ENCODE data around the gene MACROD2.

Gene MACROD2

DNA sequence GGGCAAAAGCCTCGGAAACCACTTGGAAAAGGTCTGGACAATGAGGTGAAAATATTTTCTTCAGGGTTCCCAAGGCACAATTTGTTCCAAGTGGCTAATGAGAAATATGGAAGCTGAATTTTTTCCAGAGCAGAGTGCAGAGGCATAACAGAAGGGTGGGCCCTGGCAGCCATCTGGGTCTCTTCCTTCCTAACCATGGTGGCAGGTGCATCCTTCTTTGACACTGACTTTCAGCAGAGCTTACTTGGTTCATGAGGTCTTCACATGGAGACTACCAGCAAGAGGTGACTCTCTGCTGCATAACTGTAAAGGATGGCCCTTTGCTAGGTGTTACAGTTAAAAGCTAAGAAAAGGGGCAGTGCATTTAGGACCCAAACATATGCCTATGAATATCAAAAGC, 2055.1 kb downstream of the MACROD2 start:
- no peak for DNase-seq (ENCODE audit: low read depth, low spot score)

- no peak for DNase-seq (ENCODE audit: low read depth, low spot score)
Measured at GRCh38 chr20:16051968-16052367, 2056.7 kb downstream of the MACROD2 start.

- DNase-seq (ENCODE audit: low read depth, low spot score) = no peak
Measured at GRCh38 chr20:16052456-16052855, 2057.1 kb downstream of the MACROD2 start.

GRCh38 chr20:16054985-16055384, 2059.7 kb downstream of the MACROD2 start:
- DNase-seq (ENCODE audit: low read depth, low spot score) = no peak

GRCh38 chr20:16057651-16058050, 2062.3 kb downstream of the MACROD2 start:
- no peak for DNase-seq (ENCODE audit: low read depth, low spot score)

GRCh38 chr20:16058268-16058667, 2063.0 kb downstream of the MACROD2 start:
- DNase-seq (ENCODE audit: low read depth, low spot score) = no peak

- no peak for DNase-seq (ENCODE audit: low read depth, low spot score)
Measured at GRCh38 chr20:16059841-16060240, 2064.5 kb downstream of the MACROD2 start.

GRCh38 chr20:16061351-16061750, 2066.0 kb downstream of the MACROD2 start:
- no peak for DNase-seq (ENCODE audit: low read depth, low spot score)

DNA sequence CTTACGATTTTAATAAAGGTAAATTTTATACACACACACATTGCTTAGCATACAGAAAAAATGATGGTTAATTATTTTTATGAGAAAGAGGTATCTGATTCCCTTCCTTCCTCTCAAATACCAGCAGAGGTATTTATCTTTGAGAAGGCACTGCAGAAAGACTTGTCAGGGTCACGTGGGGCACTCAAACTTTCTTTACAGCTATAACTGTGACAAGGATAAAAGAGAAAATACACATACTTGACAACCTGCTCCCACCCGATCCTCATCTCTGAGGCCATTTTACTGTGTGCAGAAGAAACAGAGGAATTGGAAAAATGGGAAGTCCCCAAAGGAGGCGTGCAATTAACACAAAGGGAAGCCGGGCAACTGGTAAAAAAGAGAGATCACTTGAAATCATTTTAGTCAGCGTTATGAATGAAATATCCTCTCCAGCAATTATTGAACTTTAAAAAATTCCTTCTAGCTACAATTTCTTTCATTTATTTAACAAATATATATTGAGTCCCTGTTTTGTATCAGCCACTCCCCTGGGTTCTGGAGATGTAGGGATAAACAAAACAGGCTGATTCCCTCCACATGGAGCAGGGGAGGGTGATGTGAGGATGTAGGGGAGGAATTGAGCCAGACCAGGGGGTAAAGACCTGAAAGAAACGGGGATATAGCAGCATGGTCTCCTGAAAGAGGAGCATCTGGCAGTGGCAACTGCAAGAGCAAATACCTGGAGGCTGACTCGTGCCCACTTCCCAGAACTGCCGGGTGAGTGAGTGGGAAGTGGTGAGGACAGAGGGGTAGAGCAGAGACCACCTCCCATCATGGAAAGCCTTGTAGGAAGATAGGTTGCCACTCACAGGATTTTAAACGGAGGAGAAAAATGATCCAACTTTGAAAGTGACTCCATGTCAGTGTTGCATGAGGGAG, 2067.6 kb downstream of the MACROD2 start:
- DNase-seq (ENCODE audit: low read depth, low spot score) = no peak

DNA sequence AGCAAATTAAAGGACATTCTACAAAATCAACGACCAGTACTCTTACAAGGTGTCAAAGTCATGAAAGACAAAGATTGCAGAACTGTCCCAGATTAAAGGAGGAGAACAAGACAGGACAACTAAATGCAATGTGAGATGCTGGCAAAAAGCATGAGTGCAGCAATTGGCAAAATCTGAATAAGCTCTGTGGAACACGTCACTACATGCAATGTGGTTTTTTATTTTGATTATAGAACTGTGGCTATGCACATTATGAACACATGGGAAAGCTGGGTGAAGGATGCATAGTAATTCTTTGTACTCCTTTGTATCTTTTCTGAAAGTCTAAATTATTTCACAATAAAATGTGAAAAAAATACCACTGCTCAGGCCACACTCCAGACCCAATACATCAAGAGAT, 2068.6 kb downstream of the MACROD2 start:
- no peak for DNase-seq (ENCODE audit: low read depth, low spot score)

- no peak for DNase-seq (ENCODE audit: low read depth, low spot score)
Measured at GRCh38 chr20:16064989-16065707, 2069.8 kb downstream of the MACROD2 start.

GRCh38 chr20:16066571-16066970, 2071.3 kb downstream of the MACROD2 start:
- no peak for DNase-seq (ENCODE audit: low read depth, low spot score)

GRCh38 chr20:16069389-16070010, 2074.2 kb downstream of the MACROD2 start:
- no peak for DNase-seq (ENCODE audit: low read depth, low spot score)

- DNase-seq (ENCODE audit: low read depth, low spot score) = no peak
Measured at GRCh38 chr20:16072220-16072619, 2076.9 kb downstream of the MACROD2 start.

DNA sequence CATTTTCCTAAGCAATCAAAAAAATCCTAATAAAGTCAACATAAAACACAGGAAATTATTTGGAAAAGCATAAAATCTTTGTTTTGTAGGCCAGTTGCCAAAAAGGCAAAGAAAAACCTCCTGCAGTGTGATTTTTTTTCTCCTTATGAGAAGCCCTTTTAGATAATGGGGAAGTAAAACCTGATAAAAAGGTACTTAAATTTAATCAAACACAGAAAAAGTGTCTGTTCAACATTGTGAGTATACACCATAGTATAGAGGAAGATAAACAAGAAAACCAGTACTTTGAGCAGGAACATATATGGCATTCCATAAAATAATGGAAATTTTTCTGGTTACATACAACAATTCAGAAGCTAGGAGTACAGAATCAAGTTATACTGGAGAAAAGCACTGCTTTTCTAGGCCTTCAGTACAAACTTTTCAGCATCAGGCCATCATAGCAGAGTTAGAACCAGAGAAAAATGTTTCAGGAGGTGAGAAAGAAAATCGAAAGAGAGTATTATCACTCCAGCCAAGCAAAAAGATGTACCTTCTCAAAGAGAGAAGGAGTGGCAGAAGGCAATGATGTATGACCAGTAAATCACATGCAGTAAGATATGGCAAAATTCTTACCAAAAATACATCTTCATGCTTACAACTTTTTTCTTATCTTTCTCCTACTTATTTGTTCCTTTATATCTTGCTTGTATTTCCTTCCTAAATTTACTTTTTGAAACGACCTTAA, 2083.0 kb downstream of the MACROD2 start:
- DNase-seq (ENCODE audit: low read depth, low spot score) = no peak

GRCh38 chr20:16081421-16081820, 2086.1 kb downstream of the MACROD2 start:
- DNase-seq (ENCODE audit: low read depth, low spot score) = no peak

DNA sequence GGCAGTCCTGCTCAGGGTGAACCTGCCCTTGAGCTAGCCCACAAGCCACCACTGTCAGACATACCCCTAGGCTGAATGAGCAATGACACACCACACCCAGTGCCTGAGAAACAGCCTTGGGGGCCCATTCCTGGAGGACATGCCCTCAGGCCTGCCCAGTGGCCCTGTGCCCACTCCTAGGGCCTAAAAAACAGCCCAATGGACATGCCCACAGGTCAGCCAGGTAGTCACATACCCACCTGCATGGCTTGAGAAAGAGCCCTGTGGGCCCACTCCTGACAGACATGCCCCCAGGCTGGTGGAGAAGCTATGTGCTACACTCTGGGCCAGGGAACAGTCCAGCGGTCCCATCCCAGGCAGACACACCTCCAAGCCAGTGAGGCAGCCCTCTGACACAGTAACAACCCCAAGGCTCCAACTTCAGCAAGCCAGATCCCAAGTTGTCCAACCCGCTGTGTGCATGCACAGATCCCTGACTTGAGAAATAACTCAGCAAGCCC, 2086.8 kb downstream of the MACROD2 start:
- DNase-seq (ENCODE audit: low read depth, low spot score) = no peak

DNA sequence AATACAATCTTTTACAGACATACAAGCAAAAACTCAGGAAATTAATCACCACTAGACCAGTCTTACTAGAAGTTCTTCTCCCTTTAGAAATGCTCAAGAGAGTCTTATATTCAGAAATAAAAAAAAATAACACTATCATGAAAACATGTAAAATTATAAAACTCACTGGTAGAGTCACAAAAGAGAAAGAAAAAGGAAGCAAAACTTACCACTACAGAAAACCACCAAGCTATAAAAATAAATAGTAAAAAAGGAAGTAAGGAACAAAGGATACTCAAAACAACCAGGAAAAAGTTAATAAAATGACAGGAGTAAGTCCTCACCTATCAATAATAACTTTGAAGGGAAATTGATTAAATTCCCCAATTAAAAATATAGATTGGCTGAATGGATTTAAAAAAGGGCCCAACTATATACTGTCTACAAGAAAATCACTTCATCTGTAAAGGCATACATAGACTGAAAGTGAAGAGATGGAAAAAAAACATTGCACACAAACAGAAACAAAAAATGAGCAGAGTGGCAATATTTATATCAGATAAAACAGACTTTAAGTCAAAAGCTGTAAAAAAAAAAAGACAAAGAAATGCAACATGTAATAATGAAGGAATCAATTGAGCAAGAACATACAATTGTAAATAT, 2088.4 kb downstream of the MACROD2 start:
- DNase-seq (ENCODE audit: low read depth, low spot score) = no peak

DNA sequence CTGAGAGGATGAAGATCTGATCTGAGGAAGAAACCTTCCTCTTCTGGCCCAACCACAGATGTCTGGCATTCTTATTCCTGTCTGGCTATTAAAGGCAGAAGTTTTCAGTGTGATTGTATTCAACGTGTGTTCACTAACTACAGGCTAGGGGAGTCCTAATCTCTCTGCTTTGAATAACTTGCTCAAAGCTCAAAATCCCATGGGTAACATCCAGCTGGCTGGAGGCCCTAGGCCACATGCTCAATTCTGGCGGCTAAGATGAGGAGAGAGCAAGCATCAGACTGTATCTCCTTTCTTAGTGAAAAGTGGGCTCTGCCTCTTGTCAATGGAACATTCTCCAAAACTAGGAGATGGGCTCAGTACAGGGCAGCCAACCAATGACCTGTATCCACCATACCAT, 2099.9 kb downstream of the MACROD2 start:
- DNase-seq (ENCODE audit: low read depth, low spot score) = no peak

GRCh38 chr20:16096756-16097326, 2101.5 kb downstream of the MACROD2 start:
- no peak for DNase-seq (ENCODE audit: low read depth, low spot score)

DNA sequence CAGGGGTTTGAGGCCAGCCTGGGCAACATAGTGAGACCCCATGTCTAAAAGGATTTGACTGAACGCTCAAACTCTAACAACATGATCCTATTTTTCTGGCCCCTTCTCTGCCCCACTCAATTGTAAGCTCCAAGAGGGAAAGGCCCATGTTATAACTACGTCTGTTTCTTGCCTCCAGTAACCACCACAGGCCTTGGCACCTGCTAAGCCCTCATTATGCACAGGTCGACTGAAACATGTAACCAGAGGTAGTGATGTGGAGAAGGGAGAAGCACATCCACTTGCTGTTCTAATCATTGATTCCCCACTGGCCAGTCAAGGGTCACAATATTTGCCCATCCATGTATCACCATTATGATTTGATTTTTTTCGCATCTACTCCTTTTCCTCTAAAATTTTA, 2102.5 kb downstream of the MACROD2 start:
- DNase-seq (ENCODE audit: low read depth, low spot score) = no peak
